Measurements from ENCODE around the gene BET1. TPM values are rescaled to one million over a fixed set of nuclear protein-coding genes. Genes with fewer than 3 reads are reported as not detected.

BET1 gene
- total and polyA plus RNA-seq, 2 of the 8 experiments (the other 6 are each of a cell fraction or from before 2014, with no cell fraction given): 20.6 to 31.7 TPM

DNA sequence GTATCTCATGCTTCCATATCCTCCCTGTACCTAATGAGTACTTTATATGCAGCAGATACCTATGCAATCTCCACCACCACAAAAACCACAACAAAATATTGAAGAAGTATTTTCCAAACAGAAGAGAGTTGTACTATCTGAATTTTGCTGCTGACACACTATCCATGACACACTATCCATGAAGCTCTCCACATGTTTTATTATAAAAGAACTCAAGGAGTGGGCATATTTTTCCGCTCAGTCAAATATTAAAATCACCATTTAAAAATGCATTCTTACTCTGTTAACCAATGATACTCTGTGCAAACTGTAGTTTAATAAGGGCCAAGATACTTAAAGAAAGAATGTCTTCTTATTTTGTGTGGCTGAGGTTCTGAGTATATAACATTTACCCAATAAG, 2.8 kb downstream of the BET1 start:
- DNase-seq (ENCODE audit: low read depth in 1 of 2, low spot score in 2 of 2): no peak
- Histone ChIP-seq H3K79me2 (ENCODE audit: control insufficient read depth in 1 of 2, insufficient read depth in 2 of 2, low read length in 2 of 2) (peaks cover 7 to 39% of the 10 kb centered on the region in 2 experiments), H3K36me3 (ENCODE audit: control insufficient read depth in 2 of 4, insufficient read depth in 4 of 4, low read length in 3 of 4) (peaks cover 0 to 7% (median 0%) of the 10 kb centered on the region in 4 experiments; a peak in 1 of 8 replicates), H3K27ac (ENCODE audit: low read depth, low read length) (no peak overlapping the region), H2BK12ac (ENCODE audit: low read depth, low read length) (no peak overlapping the region), H3K4me1 (replicated peaks in 1 of 4; ENCODE audit: control insufficient read depth in 3 of 4, insufficient read depth in 4 of 4, low read length in 3 of 4) (peaks cover 0 to 3% (median 1%) of the 10 kb centered on the region in 4 experiments; a peak in 2 of 7 replicates), H2BK120ac (replicated peaks; ENCODE audit: low read depth, low read length) (no peak overlapping the region), H3K9me3 (ENCODE audit: insufficient read depth in 2 of 2, low read depth in 1 of 2, low read length in 1 of 2) (no peaks in the 10 kb centered on the region), H2BK15ac (ENCODE audit: low read length) (no peak overlapping the region), H3K9ac (replicated peaks in 1 of 4; ENCODE audit: extremely low read depth in 1 of 4, low read depth in 3 of 4, low read length in 3 of 4) (no peak overlapping the region), H3K79me1 (ENCODE audit: low read depth, low read length) (peaks cover 10% of the 10 kb centered on the region), H2BK5ac (ENCODE audit: low read depth, low read length) (no peak overlapping the region), H3K27me3 (replicated peaks in 1 of 4; ENCODE audit: control insufficient read depth in 3 of 4, extremely low read depth in 1 of 4, insufficient read depth in 3 of 4, low read length in 3 of 4) (no peaks in the 10 kb centered on the region), H4K5ac (ENCODE audit: insufficient read length, low read depth, low read length) (no peak overlapping the region), H3K23ac (ENCODE audit: insufficient read length) (no peak overlapping the region), H3K4me2 (ENCODE audit: insufficient read depth in 1 of 2, low read depth in 2 of 2, low read length in 2 of 2) (no peak overlapping the region), H2BK20ac (ENCODE audit: low read length) (no peak overlapping the region), H3K4me3 (ENCODE audit: extremely low read depth in 1 of 4, insufficient read depth in 2 of 4, low read depth in 3 of 4, low read length in 4 of 4) (no peak overlapping the region), H2AFZ (ENCODE audit: low read length) (no peak overlapping the region), H2AK5ac (ENCODE audit: low read depth, low read length) (no peak overlapping the region), H4K20me1 (replicated peaks in 1 of 2; ENCODE audit: control insufficient read depth in 1 of 2, insufficient read depth in 2 of 2, low read length in 2 of 2) (no peaks in the 10 kb centered on the region), H3K18ac (ENCODE audit: extremely low read depth, low read length) (no peak overlapping the region), H3K23me2 (ENCODE audit: low read depth, low read length) (peaks cover 12% of the 10 kb centered on the region), H3K56ac (replicated peaks; ENCODE audit: insufficient read length, low read depth, low read length) (no peak overlapping the region), H4K91ac (replicated peaks; ENCODE audit: insufficient read length, low read length) (no peak overlapping the region), H4K8ac (ENCODE audit: extremely low read depth, insufficient read depth, low read length) (no peak overlapping the region), H3K4ac (replicated peaks; ENCODE audit: insufficient read length, low read depth, low read length) (no peak overlapping the region), H3K14ac (ENCODE audit: insufficient read length) (no peak overlapping the region)
- ChIA-PET POLR2A (ENCODE audit: partially characterized antibody) (no interaction called here), CTCF (ENCODE audit: partially characterized antibody) (no interaction called here)
- 87% methylated on average over 1 of the region's 1 CpG; no CpG with 5 or more reads in 1 of the 2 experiments for WGBS, 2 experiments (ENCODE audit: extremely low coverage in 1 of 2, insufficient coverage in 1 of 2, insufficient read length in 1 of 2, insufficient replicate concordance in 2 of 2, low coverage in 1 of 2, low lambda C conversion rate in 2 of 2, missing lambda C conversion rate in 1 of 2)
- no peak for FAIRE-seq
- TF ChIP-seq BACH1 (IDR thresholded peaks at IDR 0.05; ENCODE audit: low read length) (no peak), RXRA (IDR thresholded peaks at IDR 0.05; ENCODE audit: insufficient read depth, low read depth, low read length) (no peak), RNF2 (IDR thresholded peaks at IDR 0.05; ENCODE audit: borderline replicate concordance, low read depth, low read length, missing control alignments, poor library complexity, severe bottlenecking) (no peak), NANOG (IDR thresholded peaks at IDR 0.05; ENCODE audit: insufficient read depth, low read depth, low read length, poor library complexity, severe bottlenecking) (no peak), POLR2A (IDR thresholded peaks at IDR 0.05; ENCODE audit: control extremely low read depth in 1 of 2, low read depth in 2 of 2, low read length in 2 of 2) (no peak), BRCA1 (IDR thresholded peaks at IDR 0.05; ENCODE audit: low read depth, low read length) (no peak), E2F6 (IDR thresholded peaks at IDR 0.05) (no peak), NRF1 (IDR thresholded peaks at IDR 0.05; ENCODE audit: low read depth, low read length) (no peak), PHF8 (conservative IDR thresholded peaks at IDR 0.05; ENCODE audit: low read depth, low read length) (no peak), EP300 (IDR thresholded peaks at IDR 0.05; ENCODE audit: borderline replicate concordance in 1 of 2, low read depth in 2 of 2, low read length in 2 of 2) (no peak), TBP (IDR thresholded peaks at IDR 0.05; ENCODE audit: low read depth, low read length) (no peak), KDM4A (IDR thresholded peaks at IDR 0.05; ENCODE audit: low read depth, low read length, severe bottlenecking) (no peak), CHD2 (IDR thresholded peaks at IDR 0.05; ENCODE audit: low read length) (no peak), SP2 (IDR thresholded peaks at IDR 0.05; ENCODE audit: low read length) (no peak)
